ENCODE results near the gene CTBP1.
A peak's percentile ranks its signal among the peaks of the same experiment; 100 is the strongest.

The CTBP1 gene

GRCh38 chr4:1171311-1172227 lies 77.4 kb downstream of the CTBP1 start:
- peak; percentile 44 for DNase-seq

- no peak for DNase-seq
Observed at GRCh38 chr4:1170976-1171310, 78.0 kb downstream of the CTBP1 start.

- DNase-seq: no peak
Observed at GRCh38 chr4:1170156-1170975, 78.6 kb downstream of the CTBP1 start.

- DNase-seq: no peak
Observed at GRCh38 chr4:1169691-1170096, 79.2 kb downstream of the CTBP1 start.

GRCh38 chr4:1169171-1169671 lies 79.7 kb downstream of the CTBP1 start:
- DNase-seq: no peak

GRCh38 chr4:1168191-1169101 lies 80.5 kb downstream of the CTBP1 start:
- no peak for DNase-seq

GRCh38 chr4:1167244-1167949 lies 81.5 kb downstream of the CTBP1 start:
- DNase-seq: peak; percentile 92

GRCh38 chr4:1166509-1167243 lies 82.3 kb downstream of the CTBP1 start:
- no peak for DNase-seq

GRCh38 chr4:1164956-1165545 lies 83.9 kb downstream of the CTBP1 start:
- no peak for DNase-seq

- DNase-seq: no peak
Observed at GRCh38 chr4:1164444-1164843, 84.5 kb downstream of the CTBP1 start.

GRCh38 chr4:1164040-1164439 lies 84.9 kb downstream of the CTBP1 start:
- DNase-seq: no peak
